ENCODE results near the gene MED27. TPM values are rescaled to one million over a fixed set of nuclear protein-coding genes. Genes with fewer than 3 reads are reported as not detected.
A peak's percentile ranks its signal among the peaks of the same experiment; 100 is the strongest.

The MED27 gene
- total and polyA plus RNA-seq, 2 of the 13 experiments (the other 11 are each of a cell fraction or from before 2014, with no cell fraction given): 16.9 to 19.0 TPM

- H3K36me3 ChIP-seq (replicated peaks in 1 of 2; ENCODE audit: control insufficient read depth in 1 of 2, insufficient read depth in 2 of 2, low read length in 2 of 2): no peaks in the 10 kb centered on the region; a peak in 1 of 5 replicates
- WGBS (ENCODE audit: low lambda C conversion rate): 98% methylated on average over 3 of the region's 3 CpGs
These were observed 79.0 kb downstream of the MED27 start for GRCh38 chr9:132000659-132001058.

DNA sequence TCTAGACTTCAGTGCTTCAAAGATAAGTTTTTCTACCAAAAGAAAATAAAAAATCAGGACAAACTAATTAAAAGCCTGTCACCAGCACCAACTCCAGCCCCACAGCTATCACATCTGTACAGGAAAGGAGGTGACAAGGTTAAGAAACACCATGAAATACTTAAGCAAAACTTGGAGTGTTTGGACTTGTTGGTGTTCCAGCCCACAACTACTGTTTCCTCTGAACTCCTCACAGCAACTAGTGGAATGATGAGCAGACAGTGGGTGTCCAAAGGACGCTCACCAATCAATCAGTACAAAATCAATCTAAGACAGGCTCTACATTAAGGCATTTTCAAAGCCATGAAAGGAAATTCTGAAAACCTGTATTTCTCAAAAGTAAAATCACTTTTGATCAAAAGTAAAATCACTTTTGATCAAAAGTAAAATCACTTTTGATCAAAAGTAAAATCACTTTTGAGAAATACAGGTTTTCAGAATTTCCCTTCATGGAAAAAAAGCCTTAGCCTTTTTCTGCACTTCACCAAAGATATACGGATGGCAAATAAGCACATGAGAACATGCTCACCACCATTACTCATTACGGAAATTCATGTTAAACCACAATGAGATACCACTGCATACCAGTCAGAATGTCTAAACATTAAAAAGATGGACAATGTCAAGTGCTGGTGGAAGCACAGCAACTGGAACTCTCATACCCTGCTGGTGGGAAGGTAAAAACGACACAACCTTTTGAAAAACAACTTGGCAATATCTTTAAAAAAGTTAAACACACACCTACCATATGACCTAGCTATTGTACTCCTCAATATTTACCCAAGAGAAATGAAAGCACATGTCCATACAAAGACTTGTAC, 79.7 kb downstream of the MED27 start:
- Histone ChIP-seq H3K27me3 (ENCODE audit: control insufficient read depth in 1 of 2, insufficient read depth in 2 of 2, low read length in 2 of 2) (no peaks in the 10 kb centered on the region), H3K79me2 (ENCODE audit: insufficient read depth, low read length) (no peaks in the 10 kb centered on the region), H3K9ac (ENCODE audit: insufficient read depth, low read depth, low read length) (no peak overlapping the region), H3K27ac (ENCODE audit: extremely low read length, insufficient read depth, low read length) (no peak overlapping the region), H3K36me3 (replicated peaks in 1 of 2; ENCODE audit: control insufficient read depth in 1 of 2, insufficient read depth in 2 of 2, low read length in 2 of 2) (no peaks in the 10 kb centered on the region; a peak in 1 of 5 replicates), H3K4me1 (ENCODE audit: insufficient read depth, low read length) (no peaks in the 10 kb centered on the region), H3K9me3 (ENCODE audit: low read length) (no peaks in the 10 kb centered on the region), H4K20me1 (ENCODE audit: insufficient read depth, low read length) (no peaks in the 10 kb centered on the region), H3K4me3 (replicated peaks in 1 of 3; ENCODE audit: insufficient read depth in 1 of 3, low read depth in 2 of 3, low read length in 3 of 3) (no peak overlapping the region), H2AFZ (ENCODE audit: low read length) (no peak overlapping the region), H3K4me2 (ENCODE audit: low read depth, low read length) (no peak overlapping the region)
- intact Hi-C loops (cut with micrococcal nuclease; ENCODE audit: unreplicated experiment): no loop called here
- DNase-seq (ENCODE audit: low spot score) (no peak), ATAC-seq (no peak), FAIRE-seq (no peak)
- ChIA-PET POLR2A (no interaction called here), CTCF (ENCODE audit: low intra/inter-chr PET ratio, low total read pairs) (no interaction called here)
- 91% methylated on average over 4 of the region's 4 CpGs for WGBS (ENCODE audit: low lambda C conversion rate)
- in situ Hi-C loops (cut with HindIII; ENCODE audit: extremely low pct_ligation_motif_present, low pct_unique_long_range_greater_than_20kb): no loop called here
- TF ChIP-seq ZFP1 (CRISPR knock-in tag; IDR thresholded peaks at IDR 0.05) (no peak), JUN (CRISPR knock-in tag; IDR thresholded peaks at IDR 0.05) (no peak), EEA1 (CRISPR knock-in tag; IDR thresholded peaks at IDR 0.05; ENCODE audit: borderline replicate concordance) (no peak), PAXIP1 (CRISPR knock-in tag; conservative IDR thresholded peaks at IDR 0.05) (no peak), ZNF879 (CRISPR knock-in tag; IDR thresholded peaks at IDR 0.05) (no peak), RFX1 (IDR thresholded peaks at IDR 0.05) (no peak), FOXC1 (CRISPR knock-in tag; IDR thresholded peaks at IDR 0.05; ENCODE audit: borderline replicate concordance) (no peak), E2F1 (CRISPR knock-in tag; IDR thresholded peaks at IDR 0.05) (no peak), DPF2 (CRISPR knock-in tag; IDR thresholded peaks at IDR 0.05; ENCODE audit: borderline replicate concordance, low read depth) (no peak)
- BruUV-seq (replicated peaks): no TSS peak

More at GRCh38 chr9:132000659-132001058, 79.0 kb downstream of the MED27 start:
- DNase-seq (ENCODE audit: low spot score) (no peak), FAIRE-seq (no peak), ATAC-seq (no peak)
- H2AFZ ChIP-seq (ENCODE audit: low read length): no peak overlapping the region
- H3K4me2 ChIP-seq (ENCODE audit: low read depth, low read length): no peak overlapping the region
- H3K4me3 ChIP-seq (replicated peaks in 1 of 3; ENCODE audit: insufficient read depth in 1 of 3, low read depth in 2 of 3, low read length in 3 of 3): no peak overlapping the region
- no peaks in the 10 kb centered on the region for H3K9me3 ChIP-seq (ENCODE audit: low read length)
- TF ChIP-seq ZNF121 (CRISPR knock-in tag; IDR thresholded peaks at IDR 0.05) (peak; percentile 58; the same call in 1 of the 2 replicates), MED1 (CRISPR knock-in tag; IDR thresholded peaks at IDR 0.05) (no peak)
- H3K27me3 ChIP-seq (ENCODE audit: control insufficient read depth in 1 of 2, insufficient read depth in 2 of 2, low read length in 2 of 2): no peaks in the 10 kb centered on the region
- ChIA-PET POLR2A (no interaction called here), CTCF (ENCODE audit: low intra/inter-chr PET ratio, low total read pairs) (no interaction called here)
- H3K4me1 ChIP-seq (ENCODE audit: insufficient read depth, low read length): no peaks in the 10 kb centered on the region
- in situ Hi-C loops (cut with HindIII; ENCODE audit: extremely low pct_ligation_motif_present, low pct_unique_long_range_greater_than_20kb): no loop called here
- H3K27ac ChIP-seq (ENCODE audit: extremely low read length, insufficient read depth, low read length): no peak overlapping the region
- no peaks in the 10 kb centered on the region for H3K79me2 ChIP-seq (ENCODE audit: insufficient read depth, low read length)
- no TSS peak for BruUV-seq (replicated peaks)
- H4K20me1 ChIP-seq (ENCODE audit: insufficient read depth, low read length): no peaks in the 10 kb centered on the region
- H3K9ac ChIP-seq (ENCODE audit: insufficient read depth, low read depth, low read length): no peak overlapping the region
- intact Hi-C loops (cut with micrococcal nuclease; ENCODE audit: unreplicated experiment): no loop called here
